Epidermal melanocyte (primary cell): Measurements from ENCODE around the gene TTLL3.
"Not testable (repeated sequence)": the region's sequence is repeated elsewhere in the genome, so short reads cannot be mapped to it uniquely, and the experiment has no call there.

Experiments used
- DNase-seq: peaks from one replicate; pipeline ENCODE4 v3.0.0; 2011; ENCODE audit warnings: low spot score; ENCODE audit not compliant: insufficient read length

TTLL3 gene

DNA sequence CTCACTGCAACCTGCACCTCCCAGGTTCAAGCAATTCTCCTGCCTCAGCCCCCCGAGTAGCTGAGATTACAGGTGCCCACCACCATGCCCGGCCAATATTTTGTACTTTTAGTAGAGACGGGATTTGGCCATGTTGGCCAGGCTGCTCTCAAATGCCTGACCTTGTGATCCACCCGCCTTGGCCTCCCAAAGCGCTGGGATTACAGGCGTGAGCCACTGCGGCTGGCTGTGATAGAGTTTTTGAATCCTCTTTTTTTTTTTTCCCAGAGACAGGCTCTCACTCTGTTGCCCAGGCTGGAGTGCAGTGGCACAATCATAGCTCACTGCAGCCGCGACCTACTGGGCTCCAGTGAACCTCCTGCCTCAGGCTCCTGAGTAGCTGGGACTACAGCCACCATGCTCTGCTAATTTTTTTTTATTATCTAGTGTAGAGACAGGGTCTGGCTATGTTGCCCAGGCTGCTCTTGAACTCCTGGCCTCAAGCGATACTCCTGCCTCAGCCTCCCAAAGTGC is 55.1 kb downstream of the TTLL3 start:
- DNase-seq: not testable (repeated sequence)

GRCh38 chr3:9866639-9867038 is 56.6 kb downstream of the TTLL3 start:
- DNase-seq: no peak

DNA sequence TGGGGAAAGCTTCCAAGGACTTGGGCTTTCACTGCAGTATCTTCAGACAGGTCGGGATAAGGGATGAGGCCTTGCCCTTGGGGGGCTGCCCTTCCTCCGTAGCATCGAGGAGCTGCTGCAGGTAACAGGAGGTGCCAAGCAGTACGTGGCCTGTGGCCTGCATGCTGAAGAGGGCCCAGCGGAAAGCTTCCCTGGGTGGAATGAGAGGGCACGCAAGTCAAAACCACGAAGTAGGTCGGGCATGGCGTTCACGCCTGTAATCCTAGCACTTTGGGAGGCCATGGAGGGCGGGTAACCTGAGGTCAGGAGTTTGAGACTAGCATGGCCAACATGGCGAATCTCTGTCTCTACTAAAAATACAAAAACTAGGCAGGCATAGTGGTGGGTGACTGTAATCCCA is 57.0 kb downstream of the TTLL3 start:
- DNase-seq: no peak

GRCh38 chr3:9869955-9870354 is 59.9 kb downstream of the TTLL3 start:
- no peak for DNase-seq

GRCh38 chr3:9870978-9871377 is 60.9 kb downstream of the TTLL3 start:
- DNase-seq: no peak

GRCh38 chr3:9872067-9872466 is 62.0 kb downstream of the TTLL3 start:
- DNase-seq: not testable (repeated sequence)

DNA sequence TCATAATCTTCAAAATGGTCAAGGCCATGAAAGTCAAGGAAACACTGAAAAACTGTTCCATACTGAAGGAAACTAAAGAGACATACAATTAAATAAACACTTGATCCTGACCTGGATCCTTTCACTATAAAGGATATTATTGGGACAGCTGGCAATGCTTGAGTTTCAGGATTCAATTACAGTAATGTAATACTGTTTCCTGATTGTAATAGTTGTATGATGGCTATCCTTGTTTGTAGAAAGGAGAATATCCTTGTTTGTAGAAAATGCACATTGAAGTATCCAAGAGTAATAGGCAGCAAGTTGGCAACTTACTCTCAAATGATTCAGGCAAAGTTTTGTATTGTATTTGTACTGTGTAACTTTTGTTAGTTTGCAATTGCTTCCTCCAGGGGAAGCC is 65.4 kb downstream of the TTLL3 start:
- DNase-seq: no peak

- not testable (repeated sequence) for DNase-seq
Observed at GRCh38 chr3:9876255-9876654, 66.2 kb downstream of the TTLL3 start.

DNA sequence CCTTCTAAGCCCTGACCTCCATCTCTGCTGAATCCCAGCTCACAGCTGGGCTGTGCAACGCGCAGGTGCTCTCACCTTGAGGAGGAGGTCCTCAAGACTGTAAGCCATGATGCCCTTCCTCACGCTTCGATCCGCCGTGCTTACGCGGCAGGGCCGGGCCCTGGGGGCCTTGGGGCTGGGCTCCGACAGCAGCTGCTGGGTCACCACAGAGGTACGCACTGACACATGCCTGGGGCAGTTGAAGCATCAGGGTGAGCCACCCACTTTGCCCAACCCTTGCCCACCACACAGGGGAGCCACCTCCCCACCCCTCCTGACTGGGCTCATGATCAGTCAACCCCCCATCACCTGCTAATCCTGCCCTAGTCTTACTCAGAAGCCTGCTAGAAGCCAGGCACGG is 66.9 kb downstream of the TTLL3 start:
- DNase-seq: no peak

GRCh38 chr3:9878700-9879099 is 68.6 kb downstream of the TTLL3 start:
- DNase-seq: no peak

GRCh38 chr3:9879830-9880549 is 69.9 kb downstream of the TTLL3 start, which contains the start of gene CIDEC:
Gene CIDEC, minus strand, starts transcription at chr3:9880253. Its CDS starts 1,767 bp downstream, at chr3:9878486.
- DNase-seq: no peak

GRCh38 chr3:9881441-9881840 is 71.4 kb downstream of the TTLL3 start:
- no peak for DNase-seq

GRCh38 chr3:9883706-9884554 is 73.9 kb downstream of the TTLL3 start:
- no peak for DNase-seq

DNA sequence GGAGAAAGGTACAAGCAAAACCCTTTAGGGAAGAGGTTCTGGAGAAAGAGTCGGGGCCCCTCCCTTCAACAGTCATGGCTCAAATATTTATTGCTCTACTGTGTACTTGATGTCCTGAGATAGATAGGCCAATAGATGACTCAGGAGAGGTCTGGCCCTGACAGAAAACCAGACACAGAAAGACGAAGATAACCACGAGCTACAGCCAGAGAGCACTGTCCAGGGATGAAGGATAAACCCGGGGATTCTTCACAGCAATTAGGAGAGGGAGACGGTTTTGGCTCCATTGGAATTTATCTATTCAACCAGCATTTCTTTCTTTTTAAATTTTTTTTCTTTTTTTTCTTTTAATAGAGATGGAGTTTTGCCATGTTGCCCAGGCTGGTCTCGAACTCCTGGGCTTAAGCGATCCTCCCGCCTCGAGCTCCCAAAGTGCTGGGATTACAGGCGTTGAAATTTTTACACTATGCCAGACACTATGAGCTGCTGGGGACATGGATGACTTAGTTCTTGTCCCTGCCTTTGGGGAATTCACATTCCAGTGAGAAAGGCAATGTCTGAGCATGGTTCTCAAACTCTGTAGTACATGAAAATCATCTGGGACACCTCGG is 74.6 kb downstream of the TTLL3 start:
- no peak for DNase-seq
